HG03558 (cell line): Measurements from ENCODE around the gene MISP.
"Not testable (repeated sequence)": the region's sequence is repeated elsewhere in the genome, so short reads cannot be mapped to it uniquely, and the experiment has no call there.

ENCODE experiments used
- ATAC-seq: cut with Tn5 transposase; IDR thresholded peaks from one replicate; pipeline ENCODE4 v1.9.1; 2021; ENCODE audit warnings: moderate number of reproducible peaks; ENCODE audit not compliant: unreplicated experiment; ENCODE audit errors: extremely low read depth

Gene MISP, protein sequence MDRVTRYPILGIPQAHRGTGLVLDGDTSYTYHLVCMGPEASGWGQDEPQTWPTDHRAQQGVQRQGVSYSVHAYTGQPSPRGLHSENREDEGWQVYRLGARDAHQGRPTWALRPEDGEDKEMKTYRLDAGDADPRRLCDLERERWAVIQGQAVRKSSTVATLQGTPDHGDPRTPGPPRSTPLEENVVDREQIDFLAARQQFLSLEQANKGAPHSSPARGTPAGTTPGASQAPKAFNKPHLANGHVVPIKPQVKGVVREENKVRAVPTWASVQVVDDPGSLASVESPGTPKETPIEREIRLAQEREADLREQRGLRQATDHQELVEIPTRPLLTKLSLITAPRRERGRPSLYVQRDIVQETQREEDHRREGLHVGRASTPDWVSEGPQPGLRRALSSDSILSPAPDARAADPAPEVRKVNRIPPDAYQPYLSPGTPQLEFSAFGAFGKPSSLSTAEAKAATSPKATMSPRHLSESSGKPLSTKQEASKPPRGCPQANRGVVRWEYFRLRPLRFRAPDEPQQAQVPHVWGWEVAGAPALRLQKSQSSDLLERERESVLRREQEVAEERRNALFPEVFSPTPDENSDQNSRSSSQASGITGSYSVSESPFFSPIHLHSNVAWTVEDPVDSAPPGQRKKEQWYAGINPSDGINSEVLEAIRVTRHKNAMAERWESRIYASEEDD

GRCh38 chr19:750640-751423, at the start of gene MISP:
Gene MISP, plus strand, starts transcription at chr19:751112. Its CDS starts 5,835 bp downstream, at chr19:756947.
- no peak for ATAC-seq

- ATAC-seq = not testable (repeated sequence)
Measured at GRCh38 chr19:702847-703246, 48.1 kb upstream of the MISP start.

GRCh38 chr19:703329-703650, 47.6 kb upstream of the MISP start:
- no peak for ATAC-seq

DNA sequence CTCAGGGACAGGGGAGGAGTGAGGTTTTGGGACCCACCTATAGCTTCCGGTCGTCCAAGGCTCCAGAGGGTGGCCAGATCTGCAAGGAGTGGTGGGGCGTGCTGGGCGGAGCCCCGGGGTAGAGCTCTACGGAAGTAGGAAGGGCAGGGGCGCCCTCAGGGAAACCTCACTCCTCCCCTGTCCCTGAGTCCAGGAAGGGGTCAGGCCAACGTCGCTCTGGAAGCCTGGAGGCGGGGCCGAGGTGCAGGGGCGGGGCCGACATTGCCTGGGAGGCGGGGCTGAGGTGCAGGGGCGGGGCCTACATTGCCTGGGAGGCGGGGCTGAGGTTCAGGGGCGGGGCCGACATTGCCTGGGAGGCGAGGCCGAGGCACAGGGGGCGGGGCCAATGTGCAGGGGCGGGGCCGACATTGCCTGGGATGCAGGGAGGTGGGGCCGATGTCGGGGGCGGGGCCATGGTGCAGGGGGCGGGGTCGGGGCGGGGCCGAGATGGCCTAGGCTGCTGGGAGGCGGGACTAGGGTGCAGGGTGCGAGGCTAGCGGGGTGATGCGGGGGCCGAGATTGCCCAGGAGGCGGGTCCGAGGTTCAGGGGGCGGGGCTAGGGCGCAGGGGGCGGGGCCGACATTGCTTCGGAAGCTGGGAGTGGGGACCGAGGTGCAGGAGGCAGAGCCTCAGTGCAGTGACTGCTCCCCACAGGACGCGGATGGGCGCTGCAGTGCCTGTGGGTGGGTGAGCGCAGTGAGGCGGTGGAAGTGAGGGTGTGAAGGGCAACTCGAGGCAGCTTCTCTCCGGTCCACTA, 47.1 kb upstream of the MISP start:
- no peak for ATAC-seq

DNA sequence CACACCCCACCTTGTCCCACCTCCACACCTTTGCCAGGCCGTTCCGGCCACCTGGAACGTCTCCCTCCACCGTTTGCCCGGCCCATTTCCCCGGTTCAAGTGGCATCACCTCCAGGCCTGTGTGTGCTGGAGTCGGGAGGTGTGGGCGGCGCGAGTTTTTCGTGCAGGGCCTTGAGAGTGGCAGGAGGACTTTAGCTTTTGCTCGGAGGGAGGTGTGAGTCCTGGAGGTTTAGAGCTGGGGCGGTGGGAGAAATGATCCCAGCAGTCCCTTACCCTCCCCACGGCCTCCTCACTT, 46.5 kb upstream of the MISP start:
- ATAC-seq = no peak

DNA sequence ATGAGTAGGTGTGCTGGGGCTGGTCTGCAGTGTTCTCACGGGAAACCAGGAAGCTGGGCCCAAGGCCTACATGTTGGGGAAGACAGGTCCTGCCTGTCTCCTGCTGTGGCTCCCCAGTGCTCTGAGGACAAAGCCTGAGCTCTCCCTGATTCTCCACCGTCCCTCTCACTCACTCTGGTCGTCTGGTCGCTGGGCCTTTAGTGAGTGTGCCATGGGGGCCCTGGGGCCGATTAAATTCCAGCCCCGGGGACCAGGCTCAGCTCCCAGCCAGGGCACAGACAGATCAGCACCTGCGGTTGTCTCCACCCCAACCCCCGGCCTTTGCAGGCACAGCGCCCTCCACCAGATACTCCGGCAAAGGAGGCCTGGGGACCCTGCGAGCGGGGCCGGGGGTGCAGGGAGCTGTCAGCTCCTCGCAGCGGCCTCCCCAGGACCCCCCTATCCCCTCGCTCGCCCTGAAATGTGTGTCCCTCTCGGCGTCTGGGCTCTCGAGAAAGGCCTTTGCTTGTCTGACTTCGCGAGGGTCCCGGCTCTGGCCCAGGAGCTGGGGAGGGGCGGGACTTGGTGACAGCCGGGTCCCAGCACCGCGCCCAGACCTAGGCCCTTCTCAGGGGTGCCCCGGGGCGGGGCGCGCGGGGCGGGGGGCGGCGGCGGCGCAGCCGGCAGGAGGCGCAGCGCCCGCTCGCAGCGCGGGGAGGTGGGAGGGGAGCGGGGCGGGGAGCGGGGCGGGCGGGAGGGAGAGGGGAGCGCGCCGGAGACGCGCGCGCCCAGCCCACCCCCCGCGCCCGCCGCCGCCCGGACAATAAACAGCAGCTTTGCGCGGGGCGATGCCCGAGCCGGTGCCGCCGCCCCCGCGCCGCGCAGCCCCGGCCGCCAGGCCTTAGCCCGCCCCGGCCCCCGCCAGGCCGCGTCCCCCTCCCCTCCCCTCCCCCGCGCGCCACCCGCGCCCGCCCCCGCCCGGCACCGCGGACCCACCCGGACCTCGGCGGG, 42.5 kb upstream of the MISP start, which contains the start of gene PALM:
PALM (plus strand) TSS at position 782 of the 990 bp plus-strand sequence. CDS start 212 bp downstream, outside the sequence.
- ATAC-seq = no peak

DNA sequence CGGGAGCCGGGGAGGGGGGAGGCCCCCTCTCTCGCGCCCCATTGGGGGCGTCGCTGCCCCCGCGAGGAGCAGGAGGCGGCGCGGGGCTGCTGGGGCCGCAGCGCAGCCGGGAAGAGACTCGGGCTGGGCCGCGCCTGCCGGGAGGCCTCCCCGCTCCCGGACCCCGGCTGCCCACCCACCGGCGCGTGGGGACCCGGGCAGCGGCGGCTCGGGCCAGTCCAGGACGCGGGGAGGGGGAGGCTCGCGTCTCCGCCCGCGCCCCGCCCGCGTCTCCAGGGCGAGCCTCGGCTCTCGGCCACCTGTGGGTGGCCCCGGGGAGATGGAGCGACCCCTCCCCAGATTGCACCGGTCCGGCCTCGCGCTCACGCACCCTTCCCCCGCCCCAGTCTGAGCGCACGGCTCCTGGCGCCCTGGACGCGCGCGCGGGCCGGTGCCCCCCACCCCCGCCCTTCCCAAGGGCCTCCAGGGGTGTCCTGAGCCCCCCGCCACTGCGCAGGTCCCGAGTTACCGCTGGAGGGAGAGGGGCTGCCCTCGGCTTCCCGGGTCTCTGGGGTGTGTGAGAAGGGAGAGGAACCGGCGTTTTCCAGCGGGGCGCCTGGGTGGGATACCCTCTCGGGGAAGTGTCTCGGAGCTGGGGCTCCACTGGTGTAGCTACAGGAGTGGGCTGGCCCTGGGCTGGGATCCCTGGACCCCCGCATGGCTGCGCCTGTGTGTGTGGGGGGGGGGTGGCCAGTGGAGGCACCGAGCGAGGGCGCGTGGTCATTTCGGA, 41.5 kb upstream of the MISP start:
- no peak for ATAC-seq

DNA sequence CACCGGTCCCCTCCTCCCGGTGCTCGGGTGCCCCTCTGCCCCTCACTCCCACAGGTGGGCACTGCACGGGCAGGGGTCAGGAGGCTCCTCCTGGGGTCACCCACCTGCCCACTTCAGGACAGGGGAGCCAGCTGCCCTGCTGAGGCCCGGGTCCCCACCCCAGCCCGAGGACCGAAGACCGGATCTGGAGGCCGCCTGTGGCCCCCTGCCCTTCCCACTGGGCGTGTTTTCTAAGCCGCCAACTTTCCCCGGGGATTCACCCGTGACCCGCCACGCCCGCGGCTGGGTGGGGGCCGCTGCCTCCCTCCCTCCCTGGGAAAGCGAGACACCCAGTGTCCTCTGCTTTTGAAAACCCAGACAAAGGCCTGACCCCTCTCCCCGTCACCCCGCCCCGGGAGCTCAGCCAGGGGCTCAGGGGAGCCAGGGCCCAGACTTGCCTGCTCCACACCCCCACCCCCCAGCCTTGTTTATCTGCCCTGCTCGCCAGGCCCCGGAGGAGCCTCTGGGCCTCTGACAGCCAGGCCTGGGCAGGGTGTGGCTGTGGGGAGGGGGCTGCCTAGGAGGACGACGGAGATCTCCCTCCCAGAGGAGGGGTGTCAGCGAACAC, 40.8 kb upstream of the MISP start:
- no peak for ATAC-seq

DNA sequence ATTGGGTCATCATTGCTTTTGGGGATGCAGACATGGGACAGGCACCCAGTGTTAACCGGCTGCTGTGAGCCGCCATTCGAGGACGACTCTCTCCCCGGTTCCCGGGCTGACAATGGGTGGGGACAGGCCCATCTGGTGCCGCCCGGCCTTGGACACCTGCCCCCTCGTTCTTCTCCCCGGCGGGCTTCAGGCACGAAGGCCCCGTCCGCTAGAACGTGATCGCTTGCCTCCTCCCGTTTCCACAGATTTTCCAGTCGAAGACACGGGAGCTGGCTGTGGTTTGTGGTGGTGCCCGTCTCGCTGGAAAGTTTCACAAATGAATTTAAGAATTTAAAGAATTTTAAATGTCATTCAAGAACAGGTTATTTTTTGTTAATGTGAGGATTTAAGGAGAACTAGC, 40.1 kb upstream of the MISP start:
- ATAC-seq = no peak

DNA sequence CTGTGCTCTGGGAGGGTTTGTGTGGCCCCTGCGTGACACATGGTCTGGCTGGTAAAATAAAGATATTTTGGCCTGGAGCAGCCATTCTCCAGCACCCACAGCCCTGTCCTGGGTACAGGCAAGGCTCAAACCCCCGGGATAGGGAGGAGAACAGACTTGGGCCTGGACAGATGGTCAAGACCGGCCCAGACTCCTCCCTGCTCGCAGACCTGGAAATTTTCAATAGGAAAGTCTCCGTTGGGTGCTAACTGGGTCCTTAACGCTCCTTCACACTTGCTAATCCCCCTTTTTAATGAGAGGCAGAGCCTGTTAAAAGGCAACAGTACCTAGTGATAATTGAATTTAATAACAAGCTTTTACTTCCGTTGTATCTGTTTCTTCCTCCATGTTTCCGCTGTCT, 39.7 kb upstream of the MISP start:
- no peak for ATAC-seq

- ATAC-seq = no peak
Measured at GRCh38 chr19:715347-715746, 35.6 kb upstream of the MISP start.

- no peak for ATAC-seq
Measured at GRCh38 chr19:718251-718951, 32.5 kb upstream of the MISP start.

GRCh38 chr19:718991-719512, 31.9 kb upstream of the MISP start:
- no peak for ATAC-seq

GRCh38 chr19:719636-720344, 31.1 kb upstream of the MISP start:
- no peak for ATAC-seq

- ATAC-seq = no peak
Measured at GRCh38 chr19:720345-721160, 30.4 kb upstream of the MISP start.

DNA sequence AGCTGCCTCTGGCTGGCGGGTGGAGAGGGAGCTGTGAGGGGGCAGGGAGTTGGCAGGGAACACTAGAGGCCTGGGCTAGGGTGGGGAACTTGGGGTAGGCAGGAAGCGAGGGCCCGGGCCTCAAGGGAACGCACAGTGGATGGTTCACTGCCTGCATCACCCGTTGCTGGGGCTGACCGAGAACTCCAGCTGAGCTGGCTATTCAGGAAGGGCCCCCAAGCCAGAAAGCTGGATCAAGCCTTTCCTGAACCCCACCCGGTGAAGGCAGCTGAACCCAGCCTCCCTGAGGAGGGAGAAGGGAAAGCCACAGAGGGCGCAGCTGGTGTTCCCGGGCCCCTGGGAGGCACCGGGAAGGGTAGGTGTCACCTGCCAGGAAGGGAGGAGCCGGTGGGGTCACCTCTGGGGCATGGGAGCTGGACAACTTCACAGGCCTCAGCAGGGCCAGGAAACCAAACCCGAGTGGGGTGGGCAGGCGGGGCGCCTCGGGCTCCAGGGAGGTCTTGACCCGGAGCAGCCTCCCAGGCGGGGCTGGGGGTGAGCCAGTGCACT, 28.3 kb upstream of the MISP start:
- ATAC-seq = no peak
